Ishikawa (cell line): Measurements from ENCODE around the gene RBP3.

Source experiments
- CEBPB ChIP-seq: IDR thresholded peaks from 2 replicates; pipeline ENCODE4 v1.6.1; 2012
- CREB1 ChIP-seq: IDR thresholded peaks from 2 replicates; pipeline ENCODE4 v1.6.1; 2012; ENCODE audit warnings: low read depth
- FOXM1 ChIP-seq: IDR thresholded peaks from 2 replicates; pipeline ENCODE4 v1.6.1; 2012; ENCODE audit warnings: low read depth, borderline replicate concordance
- RAD21 ChIP-seq: IDR thresholded peaks from 2 replicates; pipeline ENCODE4 v1.6.1; 2012; ENCODE audit warnings: low read depth
- TAF1 ChIP-seq: IDR thresholded peaks from 2 replicates; pipeline ENCODE4 v1.6.1; 2012; ENCODE audit warnings: low read depth, mild to moderate bottlenecking
- YY1 ChIP-seq: IDR thresholded peaks from 2 replicates; pipeline ENCODE4 v1.6.1; 2012; ENCODE audit warnings: low read depth
- TF ChIP-seq, protein P1 (sequence below): IDR thresholded peaks from 2 replicates; pipeline ENCODE4 v1.6.1; 2012
- TF ChIP-seq, protein P2 (sequence below): IDR thresholded peaks from 2 replicates; pipeline ENCODE4 v1.6.1; 2012; ENCODE audit warnings: low read depth, mild to moderate bottlenecking

DNA sequence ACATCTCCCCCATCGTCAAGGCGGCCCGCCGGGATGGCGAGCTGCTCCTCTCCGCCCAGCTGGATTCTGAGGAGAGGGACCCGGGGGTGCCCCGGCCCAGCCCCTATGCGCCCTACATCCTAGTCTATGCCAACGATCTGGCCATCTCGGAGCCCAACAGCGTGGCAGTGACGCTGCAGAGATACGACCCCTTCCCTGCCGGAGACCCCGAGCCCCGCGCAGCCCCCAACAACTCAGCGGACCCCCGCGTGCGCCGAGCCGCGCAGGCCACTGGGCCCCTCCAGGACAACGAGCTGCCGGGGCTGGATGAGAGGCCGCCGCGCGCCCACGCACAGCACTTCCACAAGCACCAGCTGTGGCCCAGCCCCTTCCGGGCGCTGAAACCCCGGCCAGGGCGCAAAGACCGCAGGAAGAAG is 38.1 kb upstream of the RBP3 start:
- TF ChIP-seq TAF1 = no peak
- no peak for TF ChIP-seq RAD21
- no peak for TF ChIP-seq YY1
- TF ChIP-seq CREB1 = no peak
- TF ChIP-seq, protein P1, sequence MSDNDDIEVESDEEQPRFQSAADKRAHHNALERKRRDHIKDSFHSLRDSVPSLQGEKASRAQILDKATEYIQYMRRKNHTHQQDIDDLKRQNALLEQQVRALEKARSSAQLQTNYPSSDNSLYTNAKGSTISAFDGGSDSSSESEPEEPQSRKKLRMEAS = no peak
- TF ChIP-seq FOXM1 = no peak
- TF ChIP-seq CEBPB = no peak
- TF ChIP-seq, protein P2, sequence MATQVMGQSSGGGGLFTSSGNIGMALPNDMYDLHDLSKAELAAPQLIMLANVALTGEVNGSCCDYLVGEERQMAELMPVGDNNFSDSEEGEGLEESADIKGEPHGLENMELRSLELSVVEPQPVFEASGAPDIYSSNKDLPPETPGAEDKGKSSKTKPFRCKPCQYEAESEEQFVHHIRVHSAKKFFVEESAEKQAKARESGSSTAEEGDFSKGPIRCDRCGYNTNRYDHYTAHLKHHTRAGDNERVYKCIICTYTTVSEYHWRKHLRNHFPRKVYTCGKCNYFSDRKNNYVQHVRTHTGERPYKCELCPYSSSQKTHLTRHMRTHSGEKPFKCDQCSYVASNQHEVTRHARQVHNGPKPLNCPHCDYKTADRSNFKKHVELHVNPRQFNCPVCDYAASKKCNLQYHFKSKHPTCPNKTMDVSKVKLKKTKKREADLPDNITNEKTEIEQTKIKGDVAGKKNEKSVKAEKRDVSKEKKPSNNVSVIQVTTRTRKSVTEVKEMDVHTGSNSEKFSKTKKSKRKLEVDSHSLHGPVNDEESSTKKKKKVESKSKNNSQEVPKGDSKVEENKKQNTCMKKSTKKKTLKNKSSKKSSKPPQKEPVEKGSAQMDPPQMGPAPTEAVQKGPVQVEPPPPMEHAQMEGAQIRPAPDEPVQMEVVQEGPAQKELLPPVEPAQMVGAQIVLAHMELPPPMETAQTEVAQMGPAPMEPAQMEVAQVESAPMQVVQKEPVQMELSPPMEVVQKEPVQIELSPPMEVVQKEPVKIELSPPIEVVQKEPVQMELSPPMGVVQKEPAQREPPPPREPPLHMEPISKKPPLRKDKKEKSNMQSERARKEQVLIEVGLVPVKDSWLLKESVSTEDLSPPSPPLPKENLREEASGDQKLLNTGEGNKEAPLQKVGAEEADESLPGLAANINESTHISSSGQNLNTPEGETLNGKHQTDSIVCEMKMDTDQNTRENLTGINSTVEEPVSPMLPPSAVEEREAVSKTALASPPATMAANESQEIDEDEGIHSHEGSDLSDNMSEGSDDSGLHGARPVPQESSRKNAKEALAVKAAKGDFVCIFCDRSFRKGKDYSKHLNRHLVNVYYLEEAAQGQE = no peak
